ENCODE results near the gene FNDC3A. TPM values are rescaled to one million over a fixed set of nuclear protein-coding genes. Genes with fewer than 3 reads are reported as not detected.
"Not testable (repeated sequence)": the region's sequence is repeated elsewhere in the genome, so short reads cannot be mapped to it uniquely, and the experiment has no call there.

FNDC3A gene
- total RNA-seq, 1 donor from 2014 or later, result 41.6 TPM

DNA sequence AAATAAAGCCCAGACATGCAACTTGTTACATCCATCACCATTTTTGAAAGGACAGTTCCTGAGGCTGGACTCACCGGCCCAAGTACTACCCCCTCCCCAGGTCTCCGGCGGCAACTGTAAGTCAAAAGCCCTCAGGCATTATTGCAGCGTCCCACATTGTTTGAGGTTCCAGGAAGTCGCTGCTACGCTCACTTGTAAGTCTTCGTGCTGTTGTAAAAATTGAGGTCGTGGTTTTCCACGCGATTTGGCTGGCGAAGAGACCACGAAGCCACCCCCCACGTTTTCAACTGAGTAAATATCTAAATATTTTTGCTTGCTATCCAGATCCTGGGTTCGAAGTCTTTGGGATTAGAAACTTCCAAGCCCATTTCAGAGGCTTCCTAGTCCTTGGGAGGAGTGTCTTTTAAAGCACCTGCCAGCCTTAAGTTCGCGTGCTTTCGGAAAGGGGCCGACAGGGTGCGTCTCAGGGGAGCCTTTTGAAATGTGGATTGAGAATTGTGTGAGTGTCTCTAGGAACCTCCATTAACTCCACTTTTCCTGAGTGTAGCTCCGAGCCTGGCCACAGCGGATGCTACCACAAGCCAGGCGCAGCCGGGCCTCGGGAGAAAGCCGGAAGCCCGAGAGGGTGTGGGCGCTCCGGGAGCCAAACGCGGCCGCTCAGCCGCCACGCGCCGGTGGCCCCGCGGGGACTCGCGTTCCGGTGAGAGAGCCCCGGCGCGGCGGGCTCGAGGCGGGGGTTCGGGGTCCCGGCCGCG lies 434 bp upstream of the FNDC3A start:
- DNase-seq (ENCODE audit: low read depth), result peak; percentile 85

DNA sequence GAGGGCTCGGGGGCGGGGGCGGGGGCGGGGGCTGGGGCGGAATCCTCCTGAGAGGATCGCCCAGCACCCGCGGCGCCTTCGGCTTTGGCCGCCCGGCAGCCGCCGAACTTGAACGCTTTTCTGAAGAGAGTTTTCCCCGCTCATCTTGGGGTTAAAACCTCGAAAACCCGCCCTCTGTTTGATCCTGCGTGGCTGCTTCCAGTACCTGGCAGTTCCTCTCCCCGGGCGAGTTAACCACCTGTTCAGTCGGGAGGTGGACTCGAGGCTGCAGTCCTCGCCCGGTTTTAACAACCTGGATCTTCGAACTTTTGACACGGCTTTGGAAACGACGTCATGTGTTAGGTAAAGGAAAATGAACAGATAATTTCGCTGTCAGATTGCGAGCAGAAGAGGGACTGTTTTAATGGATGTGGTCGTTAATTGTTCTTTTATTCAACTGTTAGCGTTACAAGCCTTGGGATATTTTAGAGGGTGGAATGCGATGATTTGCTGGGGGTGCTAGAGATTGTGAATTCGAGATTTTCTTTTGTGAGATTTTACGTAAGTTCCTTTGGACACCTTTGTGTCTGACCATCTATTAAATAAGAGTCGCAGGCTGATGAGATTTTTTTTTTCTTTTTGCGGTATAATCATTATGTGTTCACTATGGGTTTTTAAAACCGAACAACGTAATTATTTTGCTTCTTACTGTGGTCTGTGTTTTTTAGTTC lies 1.0 kb downstream of the FNDC3A start:
- no peak for DNase-seq (ENCODE audit: low read depth)

DNA sequence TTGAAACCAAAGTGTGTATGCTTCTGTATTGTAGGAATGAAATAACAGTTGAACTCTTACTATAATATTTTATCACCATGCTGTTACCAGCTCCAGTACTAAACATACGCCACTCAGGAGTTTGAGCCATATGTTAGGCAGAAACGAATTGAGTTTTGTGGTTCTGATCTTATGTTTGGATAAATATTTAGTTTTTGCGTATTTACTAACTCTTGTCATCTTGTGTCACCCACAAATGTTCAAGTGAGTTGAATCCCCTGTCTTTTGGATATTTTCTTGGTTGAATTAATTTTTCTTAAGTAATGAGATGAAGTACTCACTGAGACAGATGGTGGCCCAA lies 1.5 kb downstream of the FNDC3A start:
- peak; percentile 19 for DNase-seq (ENCODE audit: low read depth)

DNA sequence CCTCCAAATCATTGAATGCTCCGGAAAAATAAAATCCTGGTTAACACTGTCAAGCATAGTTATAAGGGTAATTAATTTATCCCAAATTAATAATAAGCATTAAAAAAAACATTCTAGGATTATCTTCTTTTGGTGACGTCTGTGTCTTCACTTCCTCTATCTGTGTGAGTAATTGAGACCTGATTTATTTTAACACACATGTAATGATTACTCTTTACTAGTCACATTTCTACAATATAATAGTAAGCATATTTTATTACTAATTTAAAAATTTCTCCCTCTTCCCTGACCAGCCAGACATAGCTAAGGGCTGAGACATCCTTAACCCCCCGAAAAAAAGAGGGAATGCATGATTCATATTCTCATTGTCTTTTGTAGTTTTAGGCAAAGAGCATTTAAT lies 2.3 kb downstream of the FNDC3A start:
- DNase-seq (ENCODE audit: low read depth), result no peak

DNA sequence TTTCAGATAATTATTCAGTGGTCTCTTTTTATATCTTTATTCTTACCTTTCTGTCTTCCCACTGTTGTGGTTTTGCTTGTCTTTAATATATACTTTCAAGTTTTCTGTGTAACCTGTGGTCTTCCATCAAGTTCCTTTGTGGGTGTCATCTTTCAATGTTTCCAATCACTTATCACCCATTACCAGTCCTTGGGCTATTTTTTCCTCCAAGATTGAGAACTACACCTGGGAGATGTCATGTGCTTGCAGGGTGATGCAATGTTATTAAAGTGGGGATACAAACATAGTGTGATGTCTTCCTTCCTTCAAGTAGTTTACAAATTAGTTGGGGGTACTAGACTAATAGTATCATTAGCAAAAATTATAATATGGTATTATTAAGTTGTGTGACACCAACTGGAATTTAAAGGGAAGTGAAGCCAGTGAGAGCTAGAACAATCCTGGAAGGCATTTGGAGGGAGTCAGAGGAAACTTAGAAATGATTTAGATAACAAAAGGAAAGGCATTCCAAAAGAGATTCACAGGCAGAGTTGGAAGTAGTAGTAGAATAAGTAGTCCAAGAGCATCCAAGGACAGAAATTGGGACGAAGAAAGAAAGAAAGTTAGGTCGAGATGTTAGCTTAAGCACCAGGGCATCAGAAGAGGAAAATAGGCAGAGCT lies 3.4 kb downstream of the FNDC3A start:
- no peak for DNase-seq (ENCODE audit: low read depth)

DNA sequence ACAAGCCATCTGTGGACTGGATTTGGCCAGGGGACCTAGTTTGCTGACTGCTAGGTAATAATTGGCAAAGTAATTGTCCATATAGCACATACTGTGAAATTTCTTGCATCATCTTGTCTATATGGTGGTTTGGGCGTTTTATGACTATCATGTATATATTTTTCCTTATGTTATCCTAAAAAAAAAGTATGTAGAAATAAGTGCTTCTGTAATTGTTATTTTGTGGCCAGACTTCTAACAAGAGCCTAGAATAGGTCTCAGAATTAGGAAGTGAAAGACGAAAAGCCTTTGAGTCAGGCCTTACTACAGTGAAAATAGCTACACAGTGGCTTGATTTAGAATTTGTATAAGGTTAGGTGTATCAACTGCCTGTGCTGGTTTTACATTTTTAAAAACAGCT lies 4.2 kb downstream of the FNDC3A start:
- no peak for DNase-seq (ENCODE audit: low read depth)

DNA sequence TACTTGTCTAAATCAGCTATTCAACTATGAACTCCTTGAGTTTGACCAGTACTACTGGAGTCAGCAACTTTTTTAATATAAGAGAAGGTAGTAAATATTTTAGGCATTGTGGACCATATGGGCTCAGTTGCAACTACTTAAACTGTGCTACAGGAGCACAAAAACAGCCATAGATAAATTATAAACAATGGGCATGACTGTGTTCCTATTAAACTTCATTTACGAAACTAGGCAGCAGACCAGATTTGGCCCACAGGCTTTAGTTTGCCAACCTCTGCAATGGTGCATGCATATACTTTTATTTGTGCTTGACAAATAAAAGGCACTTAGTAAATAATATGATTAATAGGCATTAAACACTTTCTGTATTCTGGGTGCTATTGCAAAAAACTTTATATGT lies 7.6 kb downstream of the FNDC3A start:
- no peak for DNase-seq (ENCODE audit: low read depth)

DNA sequence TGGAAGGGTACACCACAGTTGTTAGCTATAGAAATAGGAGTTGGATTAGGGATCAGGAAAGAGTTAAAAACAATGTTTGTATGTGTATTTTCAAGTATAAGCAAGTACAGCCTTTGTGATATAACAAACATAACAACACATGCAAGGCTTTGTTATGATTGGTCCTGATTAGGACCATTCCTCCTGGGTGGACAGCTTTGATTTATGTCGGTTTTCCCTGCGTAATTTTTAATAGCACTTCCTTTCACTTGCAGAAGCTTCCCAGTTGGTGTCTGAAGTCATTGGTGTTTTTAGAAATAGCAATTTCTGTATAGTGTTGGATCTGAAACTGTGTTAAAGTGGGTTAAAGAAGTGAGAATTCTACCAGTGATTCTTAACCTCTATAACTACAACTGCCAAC lies 10.0 kb downstream of the FNDC3A start:
- no peak for DNase-seq (ENCODE audit: low read depth)

DNA sequence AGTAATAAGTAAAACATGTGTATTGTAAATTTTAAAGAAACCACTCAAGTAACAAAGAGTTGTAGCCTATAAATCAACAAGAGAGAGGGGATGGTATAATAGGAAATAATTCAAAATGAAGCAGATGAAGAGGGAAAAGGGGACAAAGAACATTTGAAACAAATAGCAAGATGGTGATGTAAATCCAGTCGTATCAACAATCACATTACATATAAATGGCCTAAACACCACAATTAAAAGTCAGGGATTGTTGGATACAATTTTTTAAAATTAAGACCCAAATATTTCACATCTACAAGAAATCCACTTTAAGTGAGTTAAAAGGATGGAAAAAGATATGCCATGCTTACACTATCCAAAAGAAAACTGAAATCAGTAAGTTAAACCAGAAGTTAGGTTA lies 15.2 kb downstream of the FNDC3A start:
- no peak for DNase-seq (ENCODE audit: low read depth)

DNA sequence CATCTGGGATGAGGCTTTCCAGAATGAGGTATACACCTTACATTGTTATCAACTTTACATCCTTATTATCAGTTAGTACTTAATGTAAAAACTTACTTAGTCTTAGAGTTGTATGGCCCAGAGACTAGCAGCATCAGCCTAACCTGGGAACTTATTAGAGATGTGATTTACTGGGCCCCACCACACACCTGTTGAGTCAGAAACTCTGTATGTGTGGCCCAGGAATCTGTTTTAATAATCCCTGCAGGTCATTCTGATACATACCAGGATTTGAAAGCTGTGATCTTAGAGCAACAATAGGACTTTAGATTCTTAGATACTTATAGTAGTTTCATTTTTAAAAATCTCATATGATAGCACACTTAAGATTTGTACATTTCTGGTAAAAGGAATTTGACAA lies 17.4 kb downstream of the FNDC3A start:
- DNase-seq (ENCODE audit: low read depth), result no peak

DNA sequence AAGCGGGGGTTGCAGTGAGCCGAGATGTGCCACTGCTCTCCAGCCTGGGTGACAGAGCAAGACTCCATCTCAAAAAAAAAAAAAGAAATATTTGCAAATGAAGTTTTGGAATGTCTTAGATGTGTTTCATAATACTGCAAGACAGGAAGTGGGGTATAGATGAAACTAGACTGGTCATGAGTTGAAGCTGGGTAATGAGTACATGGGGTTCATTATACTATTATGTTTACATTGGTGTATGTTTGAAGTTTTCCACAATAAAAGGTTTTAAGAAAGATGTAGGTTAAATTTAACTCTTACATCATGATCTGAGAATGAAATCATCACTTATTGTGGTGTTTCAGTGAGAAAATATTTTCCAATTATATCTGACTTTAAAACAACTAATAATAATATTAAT lies 19.0 kb downstream of the FNDC3A start:
- no peak for DNase-seq (ENCODE audit: low read depth)

DNA sequence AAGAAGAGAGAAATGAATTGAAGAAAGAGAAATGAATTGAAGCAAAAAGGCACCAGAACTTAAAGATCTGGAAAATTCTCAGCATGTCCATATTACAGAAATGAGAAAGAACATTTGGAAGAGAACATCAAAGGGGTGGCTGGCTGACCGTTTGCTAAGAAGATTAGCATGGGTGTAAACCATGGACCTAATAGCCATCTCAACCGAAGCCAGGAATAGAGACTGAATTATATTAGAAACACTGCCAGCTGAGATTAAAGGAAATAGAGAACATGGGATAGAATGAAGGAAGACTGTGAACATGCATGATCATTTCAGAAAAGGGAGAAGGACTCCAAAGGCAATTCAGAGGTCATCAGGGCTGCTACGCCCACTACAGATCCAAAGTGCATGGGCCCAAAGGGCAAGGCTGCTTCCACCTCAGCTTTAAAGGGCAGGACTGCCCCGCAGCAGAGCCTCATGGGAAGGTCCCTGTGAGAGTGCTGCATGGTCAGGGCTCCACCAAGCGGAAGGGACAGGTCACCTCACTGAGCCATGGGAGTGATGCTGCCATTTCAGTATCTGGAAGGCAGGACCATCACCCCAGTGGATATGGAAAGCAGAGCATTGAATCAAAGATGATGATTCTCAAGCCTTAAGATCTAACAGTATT lies 23.1 kb downstream of the FNDC3A start:
- no peak for DNase-seq (ENCODE audit: low read depth)

DNA sequence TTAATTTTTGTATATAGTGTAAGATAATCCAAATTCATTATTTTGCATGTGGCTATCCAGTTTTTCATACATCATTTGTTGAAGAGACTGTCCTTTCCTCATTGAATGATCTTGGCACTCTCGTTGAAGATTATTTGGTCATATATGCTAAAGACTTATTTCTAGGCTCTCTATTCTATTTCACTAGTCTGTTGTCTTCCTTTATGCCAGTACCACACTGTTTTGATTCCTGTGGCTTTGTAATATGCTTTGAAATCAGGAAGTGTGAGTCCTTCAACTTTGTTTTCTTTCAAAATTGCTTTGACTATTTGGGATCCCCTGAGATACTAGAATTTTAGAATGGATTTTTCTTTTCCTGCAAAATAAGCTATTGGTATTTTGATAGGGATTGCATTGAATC lies 24.5 kb downstream of the FNDC3A start:
- DNase-seq (ENCODE audit: low read depth), result no peak

DNA sequence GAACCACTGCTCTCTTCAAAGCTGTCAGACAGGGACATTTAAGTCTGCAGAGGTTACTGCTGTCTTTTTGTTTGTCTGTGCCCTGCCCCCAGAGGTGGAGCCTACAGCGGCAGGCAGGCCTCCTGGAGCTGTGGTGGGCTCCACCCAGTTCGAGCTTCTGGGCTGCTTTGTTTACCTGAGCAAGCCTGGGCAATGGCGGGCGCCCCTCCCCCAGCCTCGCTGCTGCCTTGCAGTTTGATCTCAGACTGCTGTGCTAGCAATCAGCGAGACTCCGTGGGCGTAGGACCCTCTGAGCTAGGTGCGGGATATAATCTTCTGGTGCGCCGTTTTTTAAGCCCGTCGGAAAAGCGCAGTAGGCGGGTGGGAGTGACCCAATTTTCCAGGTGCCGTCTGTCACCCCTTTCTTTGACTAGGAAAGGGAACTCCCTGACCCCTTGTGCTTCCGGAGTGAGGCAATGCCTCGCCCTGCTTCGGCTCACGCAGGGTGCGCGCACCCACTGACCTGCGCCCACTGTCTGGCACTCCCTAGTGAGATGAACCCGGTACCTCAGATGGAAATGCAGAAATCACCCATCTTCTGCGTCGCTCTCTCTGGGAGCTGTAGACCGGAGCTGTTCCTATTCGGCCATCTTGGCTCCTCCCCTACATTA lies 43.4 kb downstream of the FNDC3A start:
- not testable (repeated sequence) for DNase-seq (ENCODE audit: low read depth)

DNA sequence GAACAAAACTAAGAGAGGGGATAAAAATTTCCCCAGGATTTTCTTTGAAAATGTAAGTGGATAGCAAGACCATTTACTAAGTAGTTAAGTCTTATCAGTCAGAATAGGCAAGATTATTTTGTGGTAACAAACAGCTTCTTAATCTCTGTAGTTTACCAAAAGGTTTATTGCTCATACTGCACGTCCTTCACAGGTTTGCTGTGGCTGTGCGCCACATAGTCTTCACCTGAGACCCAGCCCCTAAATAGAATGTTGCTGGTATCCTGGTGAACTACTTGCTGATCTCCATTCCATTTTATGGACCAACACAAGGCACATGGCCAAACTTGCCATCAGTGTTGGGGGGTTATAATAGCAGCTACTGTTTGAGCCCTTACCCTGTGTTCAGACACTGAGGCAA lies 44.6 kb downstream of the FNDC3A start:
- no peak for DNase-seq (ENCODE audit: low read depth)

DNA sequence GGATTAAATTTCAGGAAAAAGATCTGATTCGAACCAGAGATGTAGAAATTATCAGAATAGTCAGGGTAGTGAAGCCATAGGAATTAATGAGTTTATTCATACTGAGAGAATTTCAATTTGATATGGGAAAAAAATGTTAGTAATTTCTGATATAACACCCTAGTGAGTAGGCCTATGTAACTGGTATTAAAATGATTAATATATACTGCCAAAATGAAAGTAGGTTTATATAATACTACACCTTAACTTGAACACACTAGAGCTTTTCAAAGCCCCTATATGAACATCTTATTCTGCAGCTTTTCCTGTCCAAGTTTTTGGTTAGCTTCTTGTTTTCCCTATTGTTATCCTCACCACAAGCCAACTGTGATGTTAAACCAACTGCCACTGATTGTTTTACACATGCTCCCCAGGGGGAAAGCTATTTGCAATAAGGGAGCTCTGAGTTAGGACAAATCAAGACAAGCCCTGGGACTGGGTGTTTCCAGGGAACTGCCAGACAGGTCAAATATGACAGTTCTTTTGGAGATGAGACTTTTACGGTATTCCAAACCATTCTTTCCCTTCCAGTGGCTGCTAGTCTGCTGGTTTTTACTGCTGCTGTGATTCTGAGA lies 45.3 kb downstream of the FNDC3A start:
- DNase-seq (ENCODE audit: low read depth), result peak; percentile 61

DNA sequence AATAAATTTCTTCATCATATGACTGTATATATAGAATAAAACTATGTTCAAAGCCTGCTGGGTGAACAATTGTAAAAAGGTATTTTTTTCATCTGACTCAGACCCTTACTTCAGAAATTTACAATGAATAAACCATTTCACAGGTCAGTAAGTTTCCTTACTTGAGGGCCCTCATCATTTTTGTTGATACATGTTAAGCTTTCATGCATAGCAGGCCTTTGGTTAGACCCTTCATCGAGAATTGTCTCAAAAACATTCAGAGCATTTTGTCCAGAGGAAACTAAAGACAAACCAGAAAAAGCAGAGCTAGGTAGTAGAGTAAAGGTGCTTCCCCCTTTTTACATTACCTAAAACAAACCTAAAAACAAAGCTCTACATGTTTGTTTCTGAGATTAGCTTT lies 46.2 kb downstream of the FNDC3A start:
- no peak for DNase-seq (ENCODE audit: low read depth)

DNA sequence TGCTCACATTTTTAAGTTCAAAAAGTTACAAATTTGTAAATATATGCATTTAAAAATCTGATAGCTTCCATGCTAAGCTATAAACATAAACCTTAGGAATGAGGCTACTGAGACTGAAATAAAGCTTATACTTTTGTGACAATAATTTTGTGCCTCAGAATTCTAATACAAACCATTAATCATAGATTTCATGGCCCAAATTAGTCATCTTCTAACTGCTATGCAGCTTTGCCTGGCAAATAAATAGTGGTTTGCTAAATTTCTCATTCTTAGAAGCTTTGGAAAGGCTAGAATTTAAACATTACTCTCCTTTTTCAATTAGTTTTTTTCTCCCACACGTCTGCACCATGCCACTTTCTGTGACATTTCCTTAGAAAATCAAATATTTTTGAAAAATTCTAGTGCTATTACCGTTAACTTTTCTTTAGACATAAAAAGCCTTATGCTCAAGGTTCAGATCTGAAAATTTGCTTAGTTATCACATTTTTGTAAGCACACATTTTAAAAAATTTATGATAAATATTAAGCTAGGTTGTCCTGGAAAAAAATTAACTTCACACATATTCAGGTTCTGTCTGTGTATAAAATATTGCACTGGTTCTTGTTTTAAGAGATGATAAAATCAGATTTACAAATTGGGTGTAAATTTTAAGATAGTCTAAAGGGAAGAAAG lies 46.9 kb downstream of the FNDC3A start:
- no peak for DNase-seq (ENCODE audit: low read depth)

DNA sequence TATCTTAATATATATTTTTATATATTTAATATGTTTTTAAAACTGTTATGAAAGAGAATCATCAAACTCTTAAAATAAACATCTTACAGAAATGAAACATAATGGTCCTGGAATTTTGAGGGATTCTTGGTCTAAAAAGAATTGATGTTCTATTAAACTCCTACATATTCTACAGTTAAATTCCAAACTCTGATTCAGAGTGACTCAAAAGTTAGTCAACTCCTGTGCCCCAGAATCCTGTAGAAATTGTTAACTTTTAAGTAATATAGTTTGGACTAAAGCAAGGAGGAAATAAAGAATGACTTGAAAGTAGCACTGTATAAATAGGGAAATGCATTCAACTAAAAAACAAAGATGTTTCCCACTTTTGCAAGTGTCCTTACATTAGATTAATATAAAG lies 47.7 kb downstream of the FNDC3A start:
- DNase-seq (ENCODE audit: low read depth), result no peak

DNA sequence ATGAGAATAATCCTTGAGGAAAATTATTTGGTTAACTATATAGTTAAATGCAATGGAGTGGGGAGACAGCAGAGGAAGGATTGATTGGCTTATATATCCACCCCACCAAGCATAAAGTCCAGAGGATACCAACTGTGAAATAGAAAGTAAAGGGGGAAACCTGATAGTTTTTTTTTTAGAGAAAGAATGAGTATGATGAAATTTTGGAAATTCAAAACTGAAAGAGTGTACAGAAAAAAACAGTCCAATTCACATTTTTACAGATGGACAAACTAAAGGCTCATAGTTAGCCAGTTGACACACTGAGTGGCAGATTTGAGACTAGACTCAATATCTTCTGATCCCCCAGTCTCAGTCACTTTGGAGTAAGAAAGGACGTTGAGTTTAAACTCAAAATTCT lies 51.1 kb downstream of the FNDC3A start:
- DNase-seq (ENCODE audit: low read depth), result peak; percentile 26

DNA sequence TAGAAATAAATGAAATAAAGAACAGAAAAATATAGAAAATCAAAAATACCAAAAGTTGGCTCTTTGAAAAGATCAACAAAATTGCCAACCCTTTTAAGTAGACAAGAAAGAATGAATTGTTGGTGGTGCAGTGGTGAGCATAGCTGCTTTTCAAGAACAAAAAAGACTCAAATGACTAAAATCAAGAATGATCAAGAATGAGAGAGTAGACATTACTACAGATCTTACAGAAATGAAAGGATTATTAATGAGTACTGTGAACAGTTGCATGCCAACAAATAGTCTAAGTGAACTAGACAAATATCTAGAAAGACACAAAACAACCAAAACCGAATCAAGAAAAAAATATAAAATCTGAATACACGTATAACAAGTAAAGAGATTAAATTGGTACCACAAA lies 53.9 kb downstream of the FNDC3A start:
- no peak for DNase-seq (ENCODE audit: low read depth)
